TTC549 (cell line): ENCODE measurements around the gene TMEM269.

Experiments
- FAIRE-seq: peaks from 2 replicates; lab custom pipeline; 2012; peaks lifted over from hg19 to GRCh38; lab: Jason Lieb, UNC

TMEM269 gene

DNA sequence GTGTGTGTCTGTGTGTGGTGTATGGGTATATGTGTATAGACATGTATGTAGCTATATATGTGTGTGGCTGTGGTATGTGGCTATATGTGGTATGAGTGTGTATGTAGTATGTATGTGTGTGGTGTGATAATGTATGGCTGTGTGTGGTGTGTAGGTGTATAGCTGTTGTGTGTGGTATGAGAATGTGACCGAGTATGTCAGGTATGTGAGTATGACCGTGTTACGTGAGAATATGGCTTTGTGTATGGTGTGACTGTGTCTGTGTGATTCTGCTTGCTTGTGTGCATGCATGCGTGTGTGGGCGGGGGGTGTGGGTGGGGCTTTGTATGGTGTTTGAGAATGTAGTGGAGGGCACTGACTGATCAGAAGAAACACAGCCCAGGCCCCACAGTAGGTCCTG is 65.2 kb downstream of the TMEM269 start:
- no peak for FAIRE-seq
